HepG2 (cell line): ENCODE measurements around the gene TBC1D20. TPM values are rescaled to one million over a fixed set of nuclear protein-coding genes. Genes with fewer than 3 reads are reported as not detected.

Experiments used
- FOXJ3 ChIP-seq: sonication (generic); formaldehyde crosslinking; IDR thresholded peaks from 2 replicates; pipeline ENCODE4 v1.4.0; 2020; ENCODE audit warnings: missing genetic modification reagents, mild to moderate bottlenecking, borderline replicate concordance
- KDM5A ChIP-seq: fragments of 200-600 bp; sonication (generic); IDR thresholded peaks from 2 replicates; pipeline ENCODE4 v1.7.0; 2018; ENCODE audit warnings: antibody characterized with exemption, mild to moderate bottlenecking, low read length, borderline replicate concordance
- MAFF ChIP-seq: IDR thresholded peaks from 2 replicates; pipeline ENCODE4 v1.6.1; 2011; ENCODE audit warnings: low read depth, low read length, improper control_type of control experiment
- MZF1 ChIP-seq: sonication (generic); formaldehyde crosslinking; IDR thresholded peaks from 2 replicates; pipeline ENCODE4 v1.8.1; 2023; ENCODE audit warnings: mild to moderate bottlenecking, missing genetic modification reagents, borderline replicate concordance
- PCBP2 ChIP-seq: fragments of 200-400 bp; formaldehyde crosslinking; optimal IDR thresholded peaks from 2 replicates; pipeline ENCODE3; 2018; ENCODE audit warnings: low read length, low read depth; ENCODE audit not compliant: poor library complexity, severe bottlenecking
- PLSCR1 ChIP-seq: sonication (generic); formaldehyde crosslinking; IDR thresholded peaks from 2 replicates; pipeline ENCODE4 v1.5.0; 2020; ENCODE audit warnings: missing genetic modification reagents, mild to moderate bottlenecking, borderline replicate concordance
- POGZ ChIP-seq: sonication (generic); formaldehyde crosslinking; IDR thresholded peaks from 2 replicates; pipeline ENCODE4 v1.4.0; 2020; ENCODE audit warnings: mild to moderate bottlenecking, missing genetic modification reagents
- POLR2AphosphoS2 ChIP-seq: IDR thresholded peaks from 2 replicates; pipeline ENCODE4 v1.6.1; 2011; ENCODE audit warnings: low read depth, low read length, improper control_type of control experiment
- PREB ChIP-seq: sonication (generic); formaldehyde crosslinking; IDR thresholded peaks from 2 replicates; pipeline ENCODE4 v1.4.0; 2020; ENCODE audit warnings: missing genetic modification reagents
- STAT5B ChIP-seq: sonication (generic); formaldehyde crosslinking; IDR thresholded peaks from 2 replicates; pipeline ENCODE4 v1.4.0; 2020; ENCODE audit warnings: missing genetic modification reagents
- ZBTB21 ChIP-seq: sonication (generic); formaldehyde crosslinking; IDR thresholded peaks from 2 replicates; pipeline ENCODE4 v1.4.0; 2020; ENCODE audit warnings: missing genetic modification reagents
- ZNF281 ChIP-seq: sonication (generic); formaldehyde crosslinking; IDR thresholded peaks from 2 replicates; pipeline ENCODE4 v1.4.0; 2020; ENCODE audit warnings: missing genetic modification reagents, borderline replicate concordance
- ZNF407 ChIP-seq: sonication (generic); formaldehyde crosslinking; IDR thresholded peaks from one replicate; pipeline ENCODE4 v1.5.1; 2020; ENCODE audit warnings: mild to moderate bottlenecking, missing genetic modification reagents; ENCODE audit errors: not compliant biosample characterization
- ZNF563 ChIP-seq: sonication (generic); formaldehyde crosslinking; IDR thresholded peaks from 2 replicates; pipeline ENCODE4 v1.8.0; 2022; ENCODE audit warnings: mild to moderate bottlenecking, moderate library complexity, missing genetic modification reagents
- ZNF577 ChIP-seq: sonication (generic); formaldehyde crosslinking; IDR thresholded peaks from 2 replicates; pipeline ENCODE4 v1.4.0; 2020; ENCODE audit warnings: mild to moderate bottlenecking, low read depth, missing genetic modification reagents, borderline replicate concordance
- polyA plus RNA-seq, 8 experiments: library from polyadenylated mRNA; depleted of rRNA in 3 of 8; stranded (reverse) in 7 of 8; unstranded in 1 of 8; fragments of >200 nt; fragmentation: Illumina TruSeq in 4 of 8; extraction: Trizol in 4 of 8; gene quantifications; 2 replicates each; pipeline versions ENCODE4 v1.2.1 to v1.2.3, GENCODE V29; 2011 to 2016; ENCODE audit warnings: low read depth in 4 of 8, missing spikeins in 1 of 8, mixed read lengths in 1 of 8; ENCODE audit not compliant: insufficient read depth in 1 of 8
- total RNA-seq, 5 experiments: library from RNA; depleted of rRNA; stranded (reverse); fragments of >200 nt; fragmentation: Illumina TruSeq; extraction: Trizol; gene quantifications; 2 replicates each; pipeline ENCODE4 v1.2.3, GENCODE V29; 2016; ENCODE audit warnings: low read depth in 1 of 5

Gene TBC1D20
- total and polyA plus RNA-seq, 2 of the 13 experiments (the other 11 are each of a cell fraction or from before 2014, with no cell fraction given), result 36.6 to 47.1 TPM

GRCh38 chr20:504632-505075 lies 42.3 kb upstream of the TBC1D20 start (continued):
- TF ChIP-seq ZNF281 (no peak), MAFF (peak; percentile 54; the same call in 1 of the 2 replicates), POGZ (CRISPR knock-in tag) (0 out of 2 replicates have a peak, but pooled peaks have one; percentile 32), POLR2AphosphoS2 (no peak), ZBTB21 (CRISPR knock-in tag) (no peak), MZF1 (CRISPR knock-in tag) (no peak), KDM5A (peak; percentile 28; the same call in 1 of the 2 replicates), PLSCR1 (CRISPR knock-in tag) (no peak), FOXJ3 (CRISPR knock-in tag) (peak; percentile 25; the same call in 1 of the 2 replicates), ZNF407 (CRISPR knock-in tag) (no peak), ZNF577 (CRISPR knock-in tag) (no peak), ZNF563 (no peak), PREB (CRISPR knock-in tag) (no peak), PCBP2 (no peak), STAT5B (CRISPR knock-in tag) (no peak)
